K562 (cell line): Measurements from ENCODE around the gene CPLX3. TPM values are rescaled to one million over a fixed set of nuclear protein-coding genes. Genes with fewer than 3 reads are reported as not detected.
A peak's percentile ranks its signal among the peaks of the same experiment; 100 is the strongest.

Experiments
- BHLHE40 ChIP-seq: IDR thresholded peaks from 2 replicates; pipeline ENCODE4 v1.6.1; 2011; ENCODE audit warnings: low read length, improper control_type of control experiment
- EP400 ChIP-seq: fragments of 450-650 bp; IDR thresholded peaks from 2 replicates; pipeline ENCODE4 v1.6.1; 2017; ENCODE audit warnings: antibody characterized with exemption, mild to moderate bottlenecking, moderate library complexity
- HMGN3 ChIP-seq: IDR thresholded peaks from 2 replicates; pipeline ENCODE4 v1.6.1; 2011; ENCODE audit warnings: borderline replicate concordance, low read depth, mild to moderate bottlenecking, mixed read lengths, low read length; ENCODE audit not compliant: insufficient read length; ENCODE audit errors: extremely low read depth
- RBM22 ChIP-seq: fragments of 200-400 bp; formaldehyde crosslinking; IDR thresholded peaks from 2 replicates; pipeline ENCODE4 v1.6.1; 2018; ENCODE audit warnings: low read length, low read depth; ENCODE audit not compliant: poor library complexity, severe bottlenecking
- RBM39 ChIP-seq: fragments of 200-400 bp; formaldehyde crosslinking; optimal IDR thresholded peaks from 2 replicates; pipeline ENCODE3; 2018; ENCODE audit warnings: low read depth, low read length
- RFX1 ChIP-seq: fragments of 450-650 bp; IDR thresholded peaks from 2 replicates; pipeline ENCODE4 v1.6.1; 2016; ENCODE audit warnings: mild to moderate bottlenecking, moderate library complexity
- TAF9B ChIP-seq: fragments of 450-650 bp; IDR thresholded peaks from 2 replicates; pipeline ENCODE4 v1.6.1; 2018; ENCODE audit warnings: mild to moderate bottlenecking; ENCODE audit not compliant: partially characterized antibody
- TFAP4 ChIP-seq: sonication (generic); formaldehyde crosslinking; IDR thresholded peaks from 2 replicates; pipeline ENCODE4 v1.8.0; 2022; ENCODE audit warnings: missing genetic modification reagents, mild to moderate bottlenecking, moderate library complexity, borderline replicate concordance
- THAP12 ChIP-seq: fragments of 250-450 bp; sonication (Bioruptor Pico); IDR thresholded peaks from 2 replicates; pipeline ENCODE4 v1.9.0; 2021; ENCODE audit warnings: mild to moderate bottlenecking, inconsistent platforms
- UBTF ChIP-seq, 2 experiments: IDR thresholded peaks; 2 replicates each; pipeline ENCODE4 v1.6.1; 2012; ENCODE audit warnings: improper control_type of control experiment in 2 of 2, low read depth in 2 of 2, low read length in 2 of 2, borderline replicate concordance in 1 of 2
- ZFPM2 ChIP-seq: fragments of 250-450 bp; sonication (Bioruptor Pico); IDR thresholded peaks from 2 replicates; pipeline ENCODE4 v1.5.1; 2022; ENCODE audit warnings: mild to moderate bottlenecking
- ZNF165 ChIP-seq: fragments of 250-450 bp; sonication (Bioruptor Pico); IDR thresholded peaks from 2 replicates; pipeline ENCODE4 v1.4.0; 2020; ENCODE audit warnings: borderline replicate concordance
- ZNF263 ChIP-seq: sonication (generic); formaldehyde crosslinking; IDR thresholded peaks from 2 replicates; pipeline ENCODE4 v1.8.0; 2022; ENCODE audit warnings: mild to moderate bottlenecking, missing genetic modification reagents, borderline replicate concordance
- ZNF584 ChIP-seq: fragments of 200-800 bp; sonication (Bioruptor generic); IDR thresholded peaks from 2 replicates; pipeline ENCODE4 v1.6.1; 2016; ENCODE audit warnings: low read depth, mild to moderate bottlenecking, missing genetic modification characterization, missing compliant biosample characterization
- ZZZ3 ChIP-seq: fragments of 450-650 bp; IDR thresholded peaks from 2 replicates; pipeline ENCODE4 v1.6.1; 2016; ENCODE audit warnings: antibody characterized with exemption, mild to moderate bottlenecking, moderate library complexity
- polyA plus RNA-seq, 8 experiments: library from polyadenylated mRNA; depleted of rRNA in 4 of 8; stranded (reverse) in 5 of 8; unstranded in 3 of 8; fragments of >200 nt; fragmentation: Nextera tagmentation in 2 of 8; fragmentation: Illumina TruSeq in 1 of 8; extraction: Ambion mirVana in 2 of 8; extraction: Trizol in 1 of 8; gene quantifications; 2 replicates each; pipeline versions ENCODE4 v1.2.1 to v1.2.3, GENCODE V29; 2011 to 2014; ENCODE audit warnings: inconsistent platforms in 1 of 8, missing spikeins in 1 of 8
- total RNA-seq, 7 experiments: library from RNA; depleted of rRNA in 6 of 7; stranded (reverse); fragments of >200 nt in 6 of 7; fragmentation: Illumina TruSeq in 2 of 7; extraction: Trizol in 2 of 7; gene quantifications; 2 replicates each; pipeline versions ENCODE4 v1.2.1 to v1.2.3, GENCODE V29; 2011 to 2021; ENCODE audit warnings: low replicate concordance in 1 of 7
- TF ChIP-seq, protein P1 (sequence below): fragments of 250-450 bp; sonication (Bioruptor Pico); IDR thresholded peaks from 2 replicates; pipeline ENCODE4 v1.8.0; 2021; ENCODE audit warnings: borderline replicate concordance, mild to moderate bottlenecking, moderate library complexity; ENCODE audit not compliant: poor library complexity, severe bottlenecking
- TF ChIP-seq, protein P2 (sequence below), 2 experiments: fragments of 450-650 bp in 1 of 2; IDR thresholded peaks; 2 replicates each; pipeline ENCODE4 v1.6.1; 2011 to 2017; ENCODE audit warnings: low read depth in 2 of 2, antibody characterized with exemption in 1 of 2, borderline replicate concordance in 1 of 2, low read length in 1 of 2, mild to moderate bottlenecking in 1 of 2, mixed read lengths in 1 of 2; ENCODE audit not compliant: control insufficient read depth in 1 of 2

CPLX3 gene
- total and polyA plus RNA-seq, 9 of the 15 experiments (the other 6 are each of a cell fraction or from before 2014, with no cell fraction given), result not detected

DNA sequence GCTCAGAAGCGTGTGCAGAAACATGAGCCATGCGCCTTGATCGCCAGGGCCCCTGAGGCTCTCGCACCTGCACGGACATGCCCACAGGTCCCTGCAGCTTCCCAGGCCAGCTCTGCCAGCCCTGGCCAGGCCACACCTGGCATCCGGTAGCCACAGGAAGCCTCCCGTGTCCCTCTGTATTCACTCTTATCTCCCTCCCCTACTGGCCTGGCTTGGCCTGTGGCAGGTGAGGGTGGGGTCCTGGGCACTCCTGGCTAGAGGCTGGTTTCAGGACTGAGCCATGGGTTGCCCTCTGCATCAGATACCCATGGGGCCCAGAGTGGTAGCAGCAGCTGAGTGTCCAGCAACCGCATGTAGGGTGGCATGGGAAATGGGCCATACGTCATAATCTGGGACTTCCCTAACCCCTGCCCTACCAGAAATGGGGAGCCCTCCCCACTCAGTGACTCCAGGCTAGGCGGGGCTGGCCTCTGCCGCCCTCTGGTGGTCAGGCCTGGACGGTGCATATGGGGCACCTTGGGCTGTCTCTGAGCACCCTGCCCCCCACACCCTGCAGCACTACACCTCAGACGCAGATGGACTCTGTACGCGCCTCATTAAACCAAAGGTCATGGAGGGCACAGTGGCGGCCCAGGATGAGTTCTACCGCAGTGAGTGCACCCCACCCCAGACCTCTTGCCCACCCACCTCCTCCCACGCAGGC lies 26.4 kb upstream of the CPLX3 start (continued):
- TF ChIP-seq RBM22 (no peak), BHLHE40 (no peak; the same call in 1 of the 2 replicates), TAF9B (no peak), RBM39 (no peak), ZFPM2 (CRISPR knock-in tag) (no peak), EP400 (no peak), UBTF (IDR thresholded peaks at IDR 0.05; ENCODE audit: borderline replicate concordance in 1 of 2, low read depth in 2 of 2, low read length in 2 of 2) (no peak), TFAP4 (CRISPR knock-in tag) (peak; percentile 65; the same call in 1 of the 2 replicates), ZNF165 (CRISPR knock-in tag) (0 out of 2 replicates have a peak, but pooled peaks have one; percentile 38), THAP12 (CRISPR knock-in tag) (no peak), ZZZ3 (no peak), ZNF263 (CRISPR knock-in tag) (no peak), RFX1 (no peak), ZNF584 (CRISPR knock-in tag) (no peak), HMGN3 (peak; percentile 60)
- TF ChIP-seq, protein P1, sequence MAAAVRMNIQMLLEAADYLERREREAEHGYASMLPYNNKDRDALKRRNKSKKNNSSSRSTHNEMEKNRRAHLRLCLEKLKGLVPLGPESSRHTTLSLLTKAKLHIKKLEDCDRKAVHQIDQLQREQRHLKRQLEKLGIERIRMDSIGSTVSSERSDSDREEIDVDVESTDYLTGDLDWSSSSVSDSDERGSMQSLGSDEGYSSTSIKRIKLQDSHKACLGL (CRISPR knock-in tag), result no peak
- TF ChIP-seq, protein P2, sequence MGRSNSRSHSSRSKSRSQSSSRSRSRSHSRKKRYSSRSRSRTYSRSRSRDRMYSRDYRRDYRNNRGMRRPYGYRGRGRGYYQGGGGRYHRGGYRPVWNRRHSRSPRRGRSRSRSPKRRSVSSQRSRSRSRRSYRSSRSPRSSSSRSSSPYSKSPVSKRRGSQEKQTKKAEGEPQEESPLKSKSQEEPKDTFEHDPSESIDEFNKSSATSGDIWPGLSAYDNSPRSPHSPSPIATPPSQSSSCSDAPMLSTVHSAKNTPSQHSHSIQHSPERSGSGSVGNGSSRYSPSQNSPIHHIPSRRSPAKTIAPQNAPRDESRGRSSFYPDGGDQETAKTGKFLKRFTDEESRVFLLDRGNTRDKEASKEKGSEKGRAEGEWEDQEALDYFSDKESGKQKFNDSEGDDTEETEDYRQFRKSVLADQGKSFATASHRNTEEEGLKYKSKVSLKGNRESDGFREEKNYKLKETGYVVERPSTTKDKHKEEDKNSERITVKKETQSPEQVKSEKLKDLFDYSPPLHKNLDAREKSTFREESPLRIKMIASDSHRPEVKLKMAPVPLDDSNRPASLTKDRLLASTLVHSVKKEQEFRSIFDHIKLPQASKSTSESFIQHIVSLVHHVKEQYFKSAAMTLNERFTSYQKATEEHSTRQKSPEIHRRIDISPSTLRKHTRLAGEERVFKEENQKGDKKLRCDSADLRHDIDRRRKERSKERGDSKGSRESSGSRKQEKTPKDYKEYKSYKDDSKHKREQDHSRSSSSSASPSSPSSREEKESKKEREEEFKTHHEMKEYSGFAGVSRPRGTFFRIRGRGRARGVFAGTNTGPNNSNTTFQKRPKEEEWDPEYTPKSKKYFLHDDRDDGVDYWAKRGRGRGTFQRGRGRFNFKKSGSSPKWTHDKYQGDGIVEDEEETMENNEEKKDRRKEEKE (IDR thresholded peaks at IDR 0.05; ENCODE audit: borderline replicate concordance in 1 of 2, control insufficient read depth in 1 of 2, low read depth in 2 of 2, low read length in 1 of 2), result no peak
